ENCODE results near the gene MYF5. TPM values are rescaled to one million over a fixed set of nuclear protein-coding genes. Genes with fewer than 3 reads are reported as not detected.

The MYF5 gene
- total RNA-seq, 2 donors from 2014 or later = not detected

GRCh38 chr12:80711866-80712265, 4.8 kb upstream of the MYF5 start:
- Histone ChIP-seq H3K4me3 (no peak overlapping the region), H3K9me3 (no peaks in the 10 kb centered on the region), H3K27me3 (peaks cover 10% of the 10 kb centered on the region), H3K36me3 (no peaks in the 10 kb centered on the region), H3K27ac (no peak overlapping the region), H3K9ac (ENCODE audit: low read depth in 2 of 2, low read length in 2 of 2) (no peak overlapping the region), H3K4me1 (no peaks in the 10 kb centered on the region)
- TF ChIP-seq, protein P1, sequence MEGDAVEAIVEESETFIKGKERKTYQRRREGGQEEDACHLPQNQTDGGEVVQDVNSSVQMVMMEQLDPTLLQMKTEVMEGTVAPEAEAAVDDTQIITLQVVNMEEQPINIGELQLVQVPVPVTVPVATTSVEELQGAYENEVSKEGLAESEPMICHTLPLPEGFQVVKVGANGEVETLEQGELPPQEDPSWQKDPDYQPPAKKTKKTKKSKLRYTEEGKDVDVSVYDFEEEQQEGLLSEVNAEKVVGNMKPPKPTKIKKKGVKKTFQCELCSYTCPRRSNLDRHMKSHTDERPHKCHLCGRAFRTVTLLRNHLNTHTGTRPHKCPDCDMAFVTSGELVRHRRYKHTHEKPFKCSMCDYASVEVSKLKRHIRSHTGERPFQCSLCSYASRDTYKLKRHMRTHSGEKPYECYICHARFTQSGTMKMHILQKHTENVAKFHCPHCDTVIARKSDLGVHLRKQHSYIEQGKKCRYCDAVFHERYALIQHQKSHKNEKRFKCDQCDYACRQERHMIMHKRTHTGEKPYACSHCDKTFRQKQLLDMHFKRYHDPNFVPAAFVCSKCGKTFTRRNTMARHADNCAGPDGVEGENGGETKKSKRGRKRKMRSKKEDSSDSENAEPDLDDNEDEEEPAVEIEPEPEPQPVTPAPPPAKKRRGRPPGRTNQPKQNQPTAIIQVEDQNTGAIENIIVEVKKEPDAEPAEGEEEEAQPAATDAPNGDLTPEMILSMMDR (IDR thresholded peaks at IDR 0.05) = no peak
- intact Hi-C loops (cut with DNase I) = no loop called here
- DNase-seq = no peak

- Histone ChIP-seq H3K36me3 (no peaks in the 10 kb centered on the region), H3K27me3 (peaks cover 10% of the 10 kb centered on the region), H3K4me1 (no peaks in the 10 kb centered on the region), H3K4me3 (no peak overlapping the region), H3K9ac (ENCODE audit: low read depth in 2 of 2, low read length in 2 of 2) (no peak overlapping the region), H3K27ac (no peak overlapping the region), H3K9me3 (no peaks in the 10 kb centered on the region)
- TF ChIP-seq, protein P1 (IDR thresholded peaks at IDR 0.05) = no peak
- intact Hi-C loops (cut with DNase I) = no loop called here
- no peak for DNase-seq
Measured at GRCh38 chr12:80712866-80713265, 3.8 kb upstream of the MYF5 start.

- DNase-seq = no peak
- Histone ChIP-seq H3K27me3 (peaks cover 9% of the 10 kb centered on the region), H3K9me3 (no peaks in the 10 kb centered on the region), H3K36me3 (no peaks in the 10 kb centered on the region), H3K4me3 (no peak overlapping the region), H3K4me1 (no peaks in the 10 kb centered on the region), H3K9ac (ENCODE audit: low read depth in 2 of 2, low read length in 2 of 2) (no peak overlapping the region), H3K27ac (no peak overlapping the region)
- TF ChIP-seq, protein P1 (IDR thresholded peaks at IDR 0.05) = no peak
- intact Hi-C loops (cut with DNase I) = no loop called here
Measured at GRCh38 chr12:80713419-80713818, 3.3 kb upstream of the MYF5 start.

DNA sequence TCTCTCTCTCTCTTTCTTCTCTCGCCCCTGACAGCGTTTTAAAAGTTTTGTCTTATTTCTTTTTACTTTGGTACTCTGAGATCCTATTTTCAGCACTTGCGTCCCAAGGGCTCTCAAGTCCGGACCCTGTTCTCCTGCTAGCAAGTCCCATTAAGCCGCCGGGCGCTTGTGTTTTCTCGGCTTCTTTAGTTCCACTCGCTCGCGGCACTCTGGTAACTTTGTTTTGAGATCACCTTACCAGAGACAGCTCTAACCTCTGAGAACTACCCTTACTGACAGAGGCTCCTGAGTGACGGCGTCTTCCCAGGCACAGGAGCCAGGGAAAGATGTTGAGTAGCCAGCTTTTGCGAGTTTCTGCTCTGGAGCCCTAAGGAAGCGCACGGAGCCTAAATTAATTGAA, 2.7 kb upstream of the MYF5 start:
- intact Hi-C loops (cut with DNase I) = no loop called here
- Histone ChIP-seq H3K27me3 (peaks cover 3% of the 10 kb centered on the region), H3K27ac (no peak overlapping the region), H3K36me3 (no peaks in the 10 kb centered on the region), H3K4me1 (no peaks in the 10 kb centered on the region), H3K9ac (ENCODE audit: low read depth in 2 of 2, low read length in 2 of 2) (no peak overlapping the region), H3K9me3 (no peaks in the 10 kb centered on the region), H3K4me3 (no peak overlapping the region)
- TF ChIP-seq, protein P1 (IDR thresholded peaks at IDR 0.05) = no peak
- no peak for DNase-seq

DNA sequence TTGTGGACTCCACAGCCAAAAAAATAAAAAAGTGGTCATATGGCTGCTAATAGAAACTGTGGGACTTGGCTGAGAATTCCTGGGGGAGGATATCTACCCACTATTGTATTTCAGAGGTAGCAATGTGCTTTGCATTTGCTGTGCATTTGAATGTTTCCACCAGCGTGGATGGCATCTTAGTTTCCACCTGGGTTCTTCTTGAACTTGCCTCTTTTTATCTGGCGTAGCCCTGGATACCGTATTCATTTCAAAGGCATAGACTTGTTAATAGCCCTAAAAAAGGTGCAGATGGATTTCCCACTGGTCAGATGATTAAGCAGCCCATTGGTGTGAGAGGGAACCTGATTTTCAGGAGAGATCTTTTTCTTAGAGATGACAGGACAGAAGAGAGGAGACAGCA, 1.9 kb upstream of the MYF5 start:
- H3K36me3 ChIP-seq = no peaks in the 10 kb centered on the region
- intact Hi-C loops (cut with DNase I) = no loop called here

More for the DNA sequence above, 1.9 kb upstream of the MYF5 start:
- Histone ChIP-seq H3K27me3 (no peaks in the 10 kb centered on the region), H3K27ac (no peak overlapping the region), H3K4me1 (no peaks in the 10 kb centered on the region), H3K9ac (ENCODE audit: low read depth in 2 of 2, low read length in 2 of 2) (no peak overlapping the region), H3K4me3 (no peak overlapping the region), H3K9me3 (no peaks in the 10 kb centered on the region)
- no peak for DNase-seq
- TF ChIP-seq, protein P1 (IDR thresholded peaks at IDR 0.05) = no peak
